ENCODE data around the gene DNAH7. TPM values are rescaled to one million over a fixed set of nuclear protein-coding genes. Genes with fewer than 3 reads are reported as not detected.

The DNAH7 gene
- total RNA-seq, 4 donors from 2014 or later: 1.3 to 11.9 (median 2.4) TPM

- no peak overlapping the region for H3K27ac ChIP-seq
- H3K27me3 ChIP-seq: no peaks in the 10 kb centered on the region
- peaks cover 0 to 15% (median 0%) of the 10 kb centered on the region in 4 donors for H3K9me3 ChIP-seq
- TF ChIP-seq CTCF (IDR thresholded peaks at IDR 0.05): no peak
- TF ChIP-seq POLR2A (IDR thresholded peaks at IDR 0.05): no peak
- no peaks in the 10 kb centered on the region for H3K4me1 ChIP-seq
- no peak for DNase-seq
- no peak overlapping the region for H3K4me3 ChIP-seq
- H3K36me3 ChIP-seq: no peaks in the 10 kb centered on the region
Measured at GRCh38 chr2:196041786-196042185, 26.9 kb downstream of the DNAH7 start.

- DNase-seq: no peak
- H3K27me3 ChIP-seq: no peaks in the 10 kb centered on the region
Measured at GRCh38 chr2:196040218-196040617, 28.4 kb downstream of the DNAH7 start.

GRCh38 chr2:196036442-196036841 lies 32.2 kb downstream of the DNAH7 start:
- no peaks in the 10 kb centered on the region for H3K36me3 ChIP-seq
- H3K4me3 ChIP-seq: no peak overlapping the region
- TF ChIP-seq POLR2A (IDR thresholded peaks at IDR 0.05): no peak
- TF ChIP-seq CTCF (IDR thresholded peaks at IDR 0.05): no peak
- H3K4me1 ChIP-seq: no peaks in the 10 kb centered on the region
- no peak for DNase-seq
- H3K27me3 ChIP-seq: no peaks in the 10 kb centered on the region
- peaks cover 0 to 15% (median 0%) of the 10 kb centered on the region in 4 donors for H3K9me3 ChIP-seq
- no peak overlapping the region for H3K27ac ChIP-seq

More at GRCh38 chr2:196040218-196040617, 28.4 kb downstream of the DNAH7 start:
- no peaks in the 10 kb centered on the region for H3K4me1 ChIP-seq
- no peak overlapping the region for H3K27ac ChIP-seq
- no peaks in the 10 kb centered on the region for H3K36me3 ChIP-seq
- H3K4me3 ChIP-seq: no peak overlapping the region
- H3K9me3 ChIP-seq: peaks cover 0 to 15% (median 0%) of the 10 kb centered on the region in 4 donors
- TF ChIP-seq POLR2A (IDR thresholded peaks at IDR 0.05): no peak
- no peak for TF ChIP-seq CTCF (IDR thresholded peaks at IDR 0.05)

GRCh38 chr2:196018037-196018436 lies 50.6 kb downstream of the DNAH7 start:
- TF ChIP-seq POLR2A (IDR thresholded peaks at IDR 0.05) (no peak), CTCF (IDR thresholded peaks at IDR 0.05) (no peak)
- no peaks in the 10 kb centered on the region for H3K27me3 ChIP-seq
- H3K9me3 ChIP-seq: no peaks in the 10 kb centered on the region
- H3K36me3 ChIP-seq: no peaks in the 10 kb centered on the region
- no peak overlapping the region for H3K27ac ChIP-seq
- no peak for DNase-seq
- H3K4me1 ChIP-seq: no peaks in the 10 kb centered on the region
- no peak overlapping the region for H3K4me3 ChIP-seq

- DNase-seq: no peak
- TF ChIP-seq POLR2A (IDR thresholded peaks at IDR 0.05): no peak
- TF ChIP-seq CTCF (IDR thresholded peaks at IDR 0.05): no peak
- Histone ChIP-seq H3K9me3 (no peaks in the 10 kb centered on the region), H3K27me3 (no peaks in the 10 kb centered on the region), H3K36me3 (no peaks in the 10 kb centered on the region), H3K27ac (no peak overlapping the region), H3K4me1 (no peaks in the 10 kb centered on the region), H3K4me3 (no peak overlapping the region)
Measured at GRCh38 chr2:196012314-196012713, 56.3 kb downstream of the DNAH7 start.

- no peak overlapping the region for H3K4me3 ChIP-seq
- DNase-seq: no peak
- H3K4me1 ChIP-seq: no peaks in the 10 kb centered on the region
- no peaks in the 10 kb centered on the region for H3K36me3 ChIP-seq
- H3K27ac ChIP-seq: no peak overlapping the region
- H3K27me3 ChIP-seq: no peaks in the 10 kb centered on the region
- no peaks in the 10 kb centered on the region for H3K9me3 ChIP-seq
- TF ChIP-seq POLR2A (IDR thresholded peaks at IDR 0.05): no peak
- TF ChIP-seq CTCF (IDR thresholded peaks at IDR 0.05): no peak
Measured at GRCh38 chr2:196000551-196000950, 68.1 kb downstream of the DNAH7 start.
